Stimulated activated CD8-positive, alpha-beta memory T cell treated with anti-CD3 and anti-CD28 coated beads, Interleukin-7, amount 100 ng/mL, for 24 hours (primary cell): ENCODE data around the gene JCHAIN.
A peak's percentile ranks its signal among the peaks of the same experiment; 100 is the strongest.
"Not testable (repeated sequence)": the region's sequence is repeated elsewhere in the genome, so short reads cannot be mapped to it uniquely, and the experiment has no call there.

Source experiments
- DNase-seq: peaks from one replicate; pipeline ENCODE4 v3.0.0-alpha.2; 2020; ENCODE audit warnings: low read depth

The JCHAIN gene

GRCh38 chr4:70687821-70688794 is 21.8 kb upstream of the JCHAIN start, which contains the start of gene UTP3:
TSS of gene UTP3 (plus strand) at chr4:70688532. CDS start at chr4:70688678, 146 bp downstream.
- DNase-seq: peak; percentile 89

GRCh38 chr4:70687392-70687791 is 21.1 kb upstream of the JCHAIN start:
- no peak for DNase-seq

GRCh38 chr4:70682142-70682541 is 15.8 kb upstream of the JCHAIN start:
- DNase-seq: not testable (repeated sequence)

GRCh38 chr4:70681704-70682103 is 15.4 kb upstream of the JCHAIN start:
- no peak for DNase-seq

- no peak for DNase-seq
These were observed 14.6 kb upstream of the JCHAIN start for GRCh38 chr4:70680934-70681333.

- DNase-seq: no peak
These were observed 12.2 kb upstream of the JCHAIN start for GRCh38 chr4:70678383-70678999.

GRCh38 chr4:70676554-70677090 is 10.3 kb upstream of the JCHAIN start:
- DNase-seq: no peak

- DNase-seq: no peak
These were observed 8.4 kb upstream of the JCHAIN start for GRCh38 chr4:70674731-70675130.

- no peak for DNase-seq
These were observed 7.9 kb upstream of the JCHAIN start for GRCh38 chr4:70674191-70674590.

GRCh38 chr4:70671091-70671490 is 4.8 kb upstream of the JCHAIN start:
- DNase-seq: no peak

GRCh38 chr4:70670332-70671014 is 4.2 kb upstream of the JCHAIN start:
- DNase-seq: no peak

GRCh38 chr4:70667740-70668535 is 1.6 kb upstream of the JCHAIN start:
- no peak for DNase-seq

- not testable (repeated sequence) for DNase-seq
These were observed 4.9 kb downstream of the JCHAIN start for GRCh38 chr4:70661309-70661922.

- no peak for DNase-seq
These were observed 6.2 kb downstream of the JCHAIN start for GRCh38 chr4:70660106-70660505.

GRCh38 chr4:70658418-70658817 is 7.9 kb downstream of the JCHAIN start:
- DNase-seq: no peak

- DNase-seq: no peak
These were observed 9.0 kb downstream of the JCHAIN start for GRCh38 chr4:70657326-70657725.

- DNase-seq: no peak
These were observed 11.7 kb downstream of the JCHAIN start for GRCh38 chr4:70654605-70655011.

- no peak for DNase-seq
These were observed 14.3 kb downstream of the JCHAIN start for GRCh38 chr4:70651864-70652506.

- DNase-seq: not testable (repeated sequence)
These were observed 15.6 kb downstream of the JCHAIN start for GRCh38 chr4:70650741-70651140.

- no peak for DNase-seq
These were observed 26.1 kb downstream of the JCHAIN start for GRCh38 chr4:70640192-70640591.
